GM21367 (cell line): ENCODE results near the gene HIGD1C.

Experiments used
- ATAC-seq: cut with Tn5 transposase; IDR thresholded peaks from one replicate; pipeline ENCODE4 v1.9.1; 2021; ENCODE audit not compliant: unreplicated experiment

HIGD1C gene

GRCh38 chr12:50981319-50982239 is 29.2 kb downstream of the HIGD1C start:
- no peak for ATAC-seq

- ATAC-seq = no peak
Observed at GRCh38 chr12:50984586-50985298, 32.4 kb downstream of the HIGD1C start.

- no peak for ATAC-seq
Observed at GRCh38 chr12:50985322-50985721, 33.0 kb downstream of the HIGD1C start.

- ATAC-seq = no peak
Observed at GRCh38 chr12:50986966-50987737, 34.8 kb downstream of the HIGD1C start.

- no peak for ATAC-seq
Observed at GRCh38 chr12:50988051-50988450, 35.7 kb downstream of the HIGD1C start.

GRCh38 chr12:50988871-50989270 is 36.5 kb downstream of the HIGD1C start:
- ATAC-seq = no peak

- ATAC-seq = no peak
Observed at GRCh38 chr12:50990147-50990727, 37.9 kb downstream of the HIGD1C start.

GRCh38 chr12:50990791-50991190 is 38.4 kb downstream of the HIGD1C start:
- ATAC-seq = no peak

GRCh38 chr12:50991291-50991690 is 38.9 kb downstream of the HIGD1C start:
- no peak for ATAC-seq

GRCh38 chr12:50992819-50993218 is 40.5 kb downstream of the HIGD1C start:
- no peak for ATAC-seq

- ATAC-seq = no peak
Observed at GRCh38 chr12:50999093-50999492, 46.7 kb downstream of the HIGD1C start.

GRCh38 chr12:51000245-51000644 is 47.9 kb downstream of the HIGD1C start:
- no peak for ATAC-seq

- no peak for ATAC-seq
Observed at GRCh38 chr12:51001799-51002198, 49.5 kb downstream of the HIGD1C start.

- ATAC-seq = no peak
Observed at GRCh38 chr12:51004504-51004903, 52.2 kb downstream of the HIGD1C start.

- ATAC-seq = no peak
Observed at GRCh38 chr12:51005030-51005429, 52.7 kb downstream of the HIGD1C start.

- ATAC-seq = no peak
Observed at GRCh38 chr12:51005671-51006070, 53.3 kb downstream of the HIGD1C start.

- ATAC-seq = no peak
Observed at GRCh38 chr12:51008329-51009055, 56.1 kb downstream of the HIGD1C start.

GRCh38 chr12:51009056-51009440 is 56.7 kb downstream of the HIGD1C start:
- ATAC-seq = no peak

- no peak for ATAC-seq
Observed at GRCh38 chr12:51011955-51012354, 59.6 kb downstream of the HIGD1C start.

GRCh38 chr12:51012570-51013236 is 60.4 kb downstream of the HIGD1C start:
- ATAC-seq = no peak
